Astrocyte of the cerebellum (primary cell): ENCODE measurements around the gene ABCA7.

Source experiments
- DNase-seq: peaks from one replicate; pipeline ENCODE4 v3.0.0-alpha.2; 2011; ENCODE audit warnings: low read depth
- H3K4me3 ChIP-seq: 2 replicates; pipeline ENCODE4 v1.5.1; 2011; ENCODE audit warnings: mild to moderate bottlenecking, low read depth, low read length, moderate library complexity
- CTCF ChIP-seq: IDR thresholded peaks from 2 replicates; pipeline ENCODE4 v1.5.1; 2012; ENCODE audit warnings: low read length, low read depth, moderate library complexity, mild to moderate bottlenecking; ENCODE audit errors: missing control alignments
- in situ Hi-C: cut with HindIII; loops from 2 replicates; pipeline ENCODE4 v1.10.0; 2017; ENCODE audit warnings: low sequenced_read_pairs

ABCA7 gene

GRCh38 chr19:1091544-1092175 is 51.8 kb downstream of the ABCA7 start:
- in situ Hi-C loops = no loop called here
- H3K4me3 ChIP-seq = no peak overlapping the region
- TF ChIP-seq CTCF = no peak
- DNase-seq = no peak

- no peak for TF ChIP-seq CTCF
- in situ Hi-C loops = no loop called here
Measured at GRCh38 chr19:1093330-1093729, 53.4 kb downstream of the ABCA7 start.

GRCh38 chr19:1093811-1094553 is 54.1 kb downstream of the ABCA7 start:
- TF ChIP-seq CTCF = no peak
- DNase-seq = no peak
- peak overlapping the region; percentile 88 for H3K4me3 ChIP-seq
- in situ Hi-C loops = no loop called here

More at GRCh38 chr19:1093330-1093729, 53.4 kb downstream of the ABCA7 start:
- DNase-seq = no peak
- H3K4me3 ChIP-seq = no peak overlapping the region

- TF ChIP-seq CTCF = no peak
- in situ Hi-C loops = no loop called here
- no peak for DNase-seq
- peak overlapping the region; percentile 88 for H3K4me3 ChIP-seq
Measured at GRCh38 chr19:1094655-1094977, 54.7 kb downstream of the ABCA7 start.

- in situ Hi-C loops = no loop called here
Measured at GRCh38 chr19:1094978-1095701, 55.2 kb downstream of the ABCA7 start, which contains the start of gene POLR2E. Gene POLR2E, minus strand, starts transcription at chr19:1095375. Its CDS starts 60 bp downstream, at chr19:1095315.

More at GRCh38 chr19:1094978-1095701, 55.2 kb downstream of the ABCA7 start, which contains the start of gene POLR2E:
- peak; percentile 97 for DNase-seq
- no peak for TF ChIP-seq CTCF
- H3K4me3 ChIP-seq = peak within 1 kb of the TSS; percentile 88
